Measurements from ENCODE around the gene SLC2A5.

The SLC2A5 gene

DNA sequence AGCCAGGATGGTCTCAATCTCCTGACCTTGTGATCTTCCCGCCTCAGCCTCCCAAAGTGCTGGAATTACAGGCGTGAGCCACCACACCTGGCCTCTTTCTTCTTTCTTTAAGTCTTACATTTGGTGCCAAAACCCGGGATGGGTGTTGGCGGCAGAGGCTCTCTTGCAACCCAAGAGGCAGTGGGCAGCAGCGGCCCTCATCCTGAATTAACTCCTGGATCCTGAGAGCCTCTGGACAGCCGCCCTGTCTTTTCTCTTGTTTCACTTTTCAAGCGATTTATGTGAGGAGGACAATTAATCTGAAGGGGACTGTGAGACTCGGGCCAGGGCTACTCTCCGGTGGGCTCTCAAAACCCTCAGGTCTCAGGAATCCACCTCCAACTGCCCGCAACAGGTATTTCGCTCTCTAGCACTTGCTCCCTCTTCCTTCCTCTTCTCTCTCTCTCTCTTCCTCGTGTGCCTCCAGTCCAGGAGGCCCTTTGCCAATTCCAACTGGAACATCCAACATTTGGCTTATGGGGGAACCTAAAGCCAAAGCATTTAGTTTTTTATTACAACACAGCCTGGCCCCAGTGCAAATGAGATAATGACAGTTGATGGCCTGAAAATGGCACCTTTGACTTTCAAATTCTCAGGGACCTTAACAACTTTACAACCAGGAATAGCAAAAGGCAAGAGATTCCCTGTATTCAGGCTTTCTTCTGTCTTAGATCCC is 18.1 kb upstream of the SLC2A5 start:
- TF ChIP-seq CTCF (conservative IDR thresholded peaks at IDR 0.05) = no peak
- no peak overlapping the region for H3K27ac ChIP-seq

- H3K27ac ChIP-seq = no peak overlapping the region
Observed at GRCh38 chr1:9086796-9087195, 17.4 kb upstream of the SLC2A5 start.

DNA sequence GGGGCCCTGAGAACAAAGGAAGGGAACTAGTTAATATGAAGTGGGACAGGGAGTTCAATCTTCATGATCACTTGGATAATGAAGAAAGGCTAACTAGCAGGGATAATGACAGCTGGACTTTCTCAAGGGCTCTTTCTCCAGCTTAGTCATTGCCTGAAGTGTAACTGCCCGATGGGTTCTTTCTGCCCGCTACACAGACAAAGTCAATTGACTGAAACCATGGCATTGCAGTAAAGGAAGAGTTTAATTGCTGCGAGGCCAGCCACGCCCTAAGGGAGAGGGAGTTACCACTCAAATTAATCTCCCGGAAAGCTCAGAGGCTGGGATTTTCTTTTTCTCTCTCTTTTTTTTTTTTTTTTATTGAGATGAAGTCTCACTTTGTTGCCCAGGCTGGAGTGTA is 16.6 kb upstream of the SLC2A5 start:
- no peak for TF ChIP-seq CTCF (conservative IDR thresholded peaks at IDR 0.05)
- no peak overlapping the region for H3K27ac ChIP-seq

More at GRCh38 chr1:9086796-9087195, 17.4 kb upstream of the SLC2A5 start:
- no peak for TF ChIP-seq CTCF (conservative IDR thresholded peaks at IDR 0.05)

GRCh38 chr1:9085306-9085940 is 16.0 kb upstream of the SLC2A5 start:
- no peak overlapping the region for H3K27ac ChIP-seq
- TF ChIP-seq CTCF (conservative IDR thresholded peaks at IDR 0.05) = no peak

- no peak for TF ChIP-seq CTCF (conservative IDR thresholded peaks at IDR 0.05)
- no peak overlapping the region for H3K27ac ChIP-seq
Observed at GRCh38 chr1:9084906-9085305, 15.5 kb upstream of the SLC2A5 start.

DNA sequence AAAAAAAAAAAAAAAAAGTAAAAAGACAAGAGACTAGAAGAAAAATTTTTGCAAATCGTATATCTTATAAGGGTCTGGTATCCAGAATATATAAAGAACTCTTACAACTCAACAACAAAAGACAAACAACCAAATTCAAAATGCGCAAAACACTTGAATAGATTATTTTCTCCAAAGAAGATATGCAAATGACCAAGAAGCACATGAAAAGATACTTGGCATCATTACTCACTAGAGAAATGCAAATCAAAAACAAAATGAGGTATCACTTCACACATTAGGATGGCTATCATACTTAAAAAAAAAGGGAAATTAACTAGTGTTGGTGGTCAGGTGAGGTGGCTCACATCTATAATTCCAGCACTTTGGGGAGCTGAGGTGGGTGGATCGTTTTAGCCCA is 12.0 kb upstream of the SLC2A5 start:
- H3K27ac ChIP-seq = no peak overlapping the region
- no peak for TF ChIP-seq CTCF (conservative IDR thresholded peaks at IDR 0.05)

DNA sequence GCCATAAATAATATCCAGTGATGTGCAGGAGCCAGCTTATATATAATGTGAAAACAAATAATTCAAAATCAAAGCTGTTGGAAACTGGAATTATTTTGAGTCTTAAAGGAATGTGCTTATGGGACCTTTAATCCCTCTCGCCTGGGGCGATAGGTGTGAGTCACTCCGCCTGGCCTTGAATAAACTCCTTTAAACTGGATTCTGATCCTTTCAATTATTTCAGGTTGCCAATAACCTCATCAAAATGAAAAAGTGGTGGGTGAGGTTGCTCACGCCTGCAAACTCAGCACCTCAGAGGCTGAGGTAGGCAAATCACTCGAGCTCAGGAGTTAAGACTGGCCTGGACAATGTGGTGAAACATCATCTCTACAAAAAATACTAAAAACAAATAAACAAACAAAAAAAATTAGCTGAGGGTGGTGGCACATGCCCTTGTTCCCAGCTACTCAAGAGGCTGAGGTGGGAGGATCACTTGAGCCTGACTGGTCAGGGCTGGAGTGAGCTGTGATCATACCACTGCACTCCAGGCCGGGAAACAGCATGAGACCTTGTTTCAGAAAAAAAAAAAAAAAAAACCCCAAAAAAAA is 11.4 kb upstream of the SLC2A5 start:
- no peak overlapping the region for H3K27ac ChIP-seq
- TF ChIP-seq CTCF (conservative IDR thresholded peaks at IDR 0.05) = no peak

Measured in VCaP (cell line).